K562 (cell line): Measurements from ENCODE around the gene L3MBTL1. TPM values are rescaled to one million over a fixed set of nuclear protein-coding genes. Genes with fewer than 3 reads are reported as not detected.

Experiments
- ATAC-seq: fragments of 200-7000 bp; cut with Tn5 transposase; 3 replicates; pipeline ENCODE4 v1.9.1; 2020; ENCODE audit warnings: moderate library complexity
- BruUV-seq: library from RNA; stranded (reverse); fragments of 400-500 nt; replicated peaks from 2 replicates; lab custom pipeline; 2021; lab: Mats Ljungman, UMichigan
- CTCF ChIA-PET: fragments of 300-600 bp; formaldehyde crosslinking; extraction: SDS; loops from one replicate; lab custom pipeline; 2021; ENCODE audit warnings: low intra/inter-chr PET ratio; lab: Yijun Ruan, JAX
- POLR2A ChIA-PET: fragments of 300-600, 350-650 bp; sonication (Branson Sonifier 250); formaldehyde crosslinking; extraction: SDS; loops from one replicate; lab custom pipeline; 2021; ENCODE audit warnings: antibody characterized with exemption, inconsistent platforms; lab: Yijun Ruan, JAX
- DNase-seq, 4 experiments: peaks; one replicate each; pipeline versions ENCODE4 v3.0.0 to v3.0.0-alpha.2; 2011 to 2018; ENCODE audit warnings: low spot score in 3 of 4, mixed read lengths in 3 of 4; ENCODE audit errors: extremely low read depth in 1 of 4
- FAIRE-seq: peaks from 2 replicates; lab custom pipeline; 2011; peaks lifted over from hg19 to GRCh38; lab: Jason Lieb, UNC
- H2AFZ ChIP-seq: 2 replicates; pipeline ENCODE4 v1.6.0; 2011; ENCODE audit warnings: low read depth, low read length, control low read depth, inconsistent platforms
- H3K27ac ChIP-seq: fragments of 200-600 bp; 3 replicates; pipeline ENCODE4 v1.8.0; 2011; ENCODE audit warnings: low read depth, mild to moderate bottlenecking, control low read depth, inconsistent platforms, low read length, moderate library complexity, mixed read lengths; ENCODE audit errors: extremely low read depth
- H3K27me3 ChIP-seq, 2 experiments: fragments of 300-600 bp in 1 of 2; 2 replicates in 1 of 2; 3 replicates in 1 of 2; pipeline versions ENCODE4 v1.6.0 to v1.8.0; 2011; ENCODE audit warnings: inconsistent platforms in 2 of 2, low read length in 2 of 2, mild to moderate bottlenecking in 1 of 2, mixed read lengths in 1 of 2, moderate library complexity in 1 of 2; ENCODE audit not compliant: control insufficient read depth in 2 of 2, insufficient read depth in 2 of 2
- H3K36me3 ChIP-seq: fragments of 300-600 bp; 3 replicates; pipeline ENCODE4 v1.8.0; 2011; ENCODE audit warnings: mild to moderate bottlenecking, low read length, inconsistent platforms; ENCODE audit not compliant: control insufficient read depth, insufficient read depth
- H3K4me1 ChIP-seq, 2 experiments: fragments of 200-600 bp in 1 of 2; replicated peaks in 1 of 2; 2 replicates in 1 of 2; 3 replicates in 1 of 2; pipeline versions ENCODE4 v1.5.1 to v1.8.0; 2011; ENCODE audit warnings: inconsistent platforms in 2 of 2, low read length in 2 of 2, mild to moderate bottlenecking in 1 of 2, mixed read lengths in 1 of 2, moderate library complexity in 1 of 2; ENCODE audit not compliant: control insufficient read depth in 2 of 2, insufficient read depth in 2 of 2
- H3K4me2 ChIP-seq: 2 replicates; pipeline ENCODE4 v1.6.1; 2011; ENCODE audit warnings: low read length, control low read depth, inconsistent platforms, mixed read lengths; ENCODE audit not compliant: insufficient read depth
- H3K4me3 ChIP-seq: fragments of 200-600 bp; sonication (generic), shearing (Covaris generic); 2 replicates; pipeline ENCODE4 v1.5.1; 2016; ENCODE audit warnings: control low read depth, inconsistent platforms
- H3K79me2 ChIP-seq: fragments of 200-600 bp; 3 replicates; pipeline ENCODE4 v1.8.0; 2011; ENCODE audit warnings: low read length, inconsistent platforms; ENCODE audit not compliant: control insufficient read depth, insufficient read depth
- H3K9ac ChIP-seq, 2 experiments: 2 replicates each; pipeline versions ENCODE4 v1.6.0 to v1.6.1; 2011; ENCODE audit warnings: low read depth in 2 of 2, low read length in 2 of 2, control low read depth in 1 of 2, inconsistent platforms in 1 of 2, mild to moderate bottlenecking in 1 of 2, mixed read lengths in 1 of 2; ENCODE audit not compliant: insufficient read depth in 1 of 2
- H3K9me1 ChIP-seq: one replicate; pipeline ENCODE4 v1.6.0; 2011; ENCODE audit warnings: inconsistent platforms, mild to moderate bottlenecking, low read length, moderate library complexity; ENCODE audit not compliant: control insufficient read depth, insufficient read depth
- H3K9me3 ChIP-seq: replicated peaks from 2 replicates; pipeline ENCODE4 v1.5.1; 2011; ENCODE audit warnings: low read depth, low read length, inconsistent platforms; ENCODE audit not compliant: control insufficient read depth, insufficient read depth
- H4K20me1 ChIP-seq: replicated peaks from 2 replicates; pipeline ENCODE4 v1.6.1; 2011; ENCODE audit warnings: low read length, inconsistent platforms, mixed read lengths; ENCODE audit not compliant: control insufficient read depth, insufficient read depth
- ARID1B ChIP-seq: fragments of 450-650 bp; IDR thresholded peaks from 2 replicates; pipeline ENCODE4 v1.6.1; 2016; ENCODE audit warnings: antibody characterized with exemption, mild to moderate bottlenecking, inconsistent platforms
- BHLHE40 ChIP-seq: IDR thresholded peaks from 2 replicates; pipeline ENCODE4 v1.6.1; 2011; ENCODE audit warnings: low read length, improper control_type of control experiment
- CBFA2T2 ChIP-seq: fragments of 450-650 bp; conservative IDR thresholded peaks from 2 replicates; pipeline ENCODE4 v1.6.1; 2017; ENCODE audit warnings: mild to moderate bottlenecking
- ETV1 ChIP-seq: fragments of 450-650 bp; conservative IDR thresholded peaks from 2 replicates; pipeline ENCODE4 v1.6.1; 2016; ENCODE audit warnings: missing genetic modification characterization, control low read depth, low read depth, missing compliant biosample characterization
- HDAC6 ChIP-seq: IDR thresholded peaks from 2 replicates; pipeline ENCODE4 v1.6.1; 2012; ENCODE audit warnings: low read depth, mild to moderate bottlenecking, control low read depth, inconsistent platforms, low read length, moderate library complexity
- HMG20B ChIP-seq: fragments of 250-450 bp; sonication (Bioruptor Pico); IDR thresholded peaks from 2 replicates; pipeline ENCODE4 v1.5.0; 2021; ENCODE audit warnings: mild to moderate bottlenecking
- IRF2 ChIP-seq: sonication (generic); formaldehyde crosslinking; IDR thresholded peaks from 2 replicates; pipeline ENCODE4 v1.8.1; 2022; ENCODE audit warnings: mild to moderate bottlenecking, missing genetic modification reagents
- IRF9 ChIP-seq: fragments of 450-650 bp; IDR thresholded peaks from 2 replicates; pipeline ENCODE4 v1.6.1; 2016; ENCODE audit warnings: missing biosample characterization, missing genetic modification characterization
- L3MBTL2 ChIP-seq: fragments of 450-650 bp; IDR thresholded peaks from 2 replicates; pipeline ENCODE4 v1.6.1; 2016; ENCODE audit warnings: mild to moderate bottlenecking, moderate library complexity
- NEUROD1 ChIP-seq: fragments of 150-350 bp; IDR thresholded peaks from 2 replicates; pipeline ENCODE4 v1.6.1; 2014; ENCODE audit warnings: borderline replicate concordance, low read length, low read depth; ENCODE audit not compliant: partially characterized antibody
- NR0B1 ChIP-seq: fragments of 450-650 bp; IDR thresholded peaks from one replicate; pipeline ENCODE4 v1.6.1; 2018; ENCODE audit warnings: mild to moderate bottlenecking, moderate library complexity; ENCODE audit not compliant: partially characterized antibody
- NRF1 ChIP-seq, 2 experiments: fragments of 450-650 bp; IDR thresholded peaks in 1 of 2; conservative IDR thresholded peaks in 1 of 2; 2 replicates each; pipeline ENCODE4 v1.6.1; 2014; ENCODE audit warnings: mild to moderate bottlenecking in 2 of 2
- RBM25 ChIP-seq: fragments of 200-400 bp; formaldehyde crosslinking; IDR thresholded peaks from 2 replicates; pipeline ENCODE4 v1.6.1; 2018; ENCODE audit warnings: low read length, low read depth, moderate library complexity; ENCODE audit not compliant: severe bottlenecking
- RBM34 ChIP-seq: fragments of 200-400 bp; formaldehyde crosslinking; IDR thresholded peaks from 2 replicates; pipeline ENCODE4 v1.6.1; 2018; ENCODE audit warnings: low read length, borderline replicate concordance; ENCODE audit not compliant: insufficient read depth
- SNIP1 ChIP-seq: fragments of 450-650 bp; IDR thresholded peaks from 2 replicates; pipeline ENCODE4 v1.7.1; 2017; ENCODE audit warnings: low read depth, mild to moderate bottlenecking
- SOX6 ChIP-seq: fragments of 450-650 bp; IDR thresholded peaks from 2 replicates; pipeline ENCODE4 v1.6.1; 2014; ENCODE audit warnings: mild to moderate bottlenecking
- TBP ChIP-seq: optimal IDR thresholded peaks from 2 replicates; pipeline ENCODE3; 2011; ENCODE audit warnings: low read depth, low read length, improper control_type of control experiment
- ZNF165 ChIP-seq: fragments of 250-450 bp; sonication (Bioruptor Pico); IDR thresholded peaks from 2 replicates; pipeline ENCODE4 v1.4.0; 2020; ENCODE audit warnings: borderline replicate concordance
- WGBS: fragments of 100-300 bp; shearing (Covaris generic); methylation state at CpG from one replicate; pipeline ENCODE4 v1.1.6; 2016; ENCODE audit warnings: low coverage, mixed read lengths; ENCODE audit not compliant: insufficient coverage; ENCODE audit errors: missing lambda C conversion rate; 5-methylcytosine and 5-hydroxymethylcytosine counted together
- in situ Hi-C: fragments of 300-500 bp; cut with MboI; formaldehyde crosslinking; loops from 4 replicates; pipeline ENCODE4 v1.15.0; 2018; ENCODE audit warnings: inconsistent platforms, mixed read lengths
- intact Hi-C: fragments of 100-400 bp; cut with micrococcal nuclease; formaldehyde crosslinking; loops from 2 replicates; pipeline ENCODE4 v1.14.2; 2022
- polyA plus RNA-seq, 8 experiments: library from polyadenylated mRNA; depleted of rRNA in 4 of 8; stranded (reverse) in 5 of 8; unstranded in 3 of 8; fragments of >200 nt; fragmentation: Nextera tagmentation in 2 of 8; fragmentation: Illumina TruSeq in 1 of 8; extraction: Ambion mirVana in 2 of 8; extraction: Trizol in 1 of 8; gene quantifications; 2 replicates each; pipeline versions ENCODE4 v1.2.1 to v1.2.3, GENCODE V29; 2011 to 2014; ENCODE audit warnings: inconsistent platforms in 1 of 8, missing spikeins in 1 of 8
- total RNA-seq, 7 experiments: library from RNA; depleted of rRNA in 6 of 7; stranded (reverse); fragments of >200 nt in 6 of 7; fragmentation: Illumina TruSeq in 2 of 7; extraction: Trizol in 2 of 7; gene quantifications; 2 replicates each; pipeline versions ENCODE4 v1.2.1 to v1.2.3, GENCODE V29; 2011 to 2021; ENCODE audit warnings: low replicate concordance in 1 of 7
- TF ChIP-seq, protein P1 (sequence below), 2 experiments: IDR thresholded peaks; 2 replicates each; pipeline ENCODE4 v1.6.1; 2011; ENCODE audit warnings: borderline replicate concordance in 1 of 2, control low read depth in 1 of 2, low read depth in 1 of 2, low read length in 1 of 2, mild to moderate bottlenecking in 1 of 2, mixed read lengths in 1 of 2, moderate library complexity in 1 of 2; ENCODE audit not compliant: insufficient read depth in 1 of 2, insufficient read length in 1 of 2, poor library complexity in 1 of 2, severe bottlenecking in 1 of 2; ENCODE audit errors: extremely low read depth in 1 of 2

L3MBTL1 gene
- total and polyA plus RNA-seq, 9 of the 15 experiments (the other 6 are each of a cell fraction or from before 2014, with no cell fraction given) = 0.77 to 10.0 (median 4.4) TPM

DNA sequence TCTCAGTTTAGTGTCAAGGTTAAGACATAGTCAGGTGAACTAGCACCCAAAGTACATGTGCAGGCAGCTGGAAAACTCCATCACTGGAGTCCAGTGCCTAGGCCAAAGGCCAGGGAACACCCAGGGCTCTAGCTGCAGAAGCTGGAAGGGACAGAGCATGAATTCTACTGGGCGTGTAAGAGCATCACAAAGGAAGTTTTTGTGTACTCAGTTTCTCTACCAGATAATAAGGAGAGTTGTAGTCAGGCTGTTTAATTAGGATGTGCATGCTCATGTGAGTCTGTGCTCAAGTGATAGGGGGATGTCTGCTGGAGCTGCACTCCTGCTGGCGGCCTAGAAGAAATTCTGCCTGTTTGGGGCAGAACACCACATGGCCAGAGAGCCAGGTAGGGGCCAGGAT, 8.1 kb downstream of the L3MBTL1 start:
- DNase-seq (peak; percentile 43 to 64 (median 52)), ATAC-seq (peak; percentile 6; the same call in 1 of the 3 replicates), FAIRE-seq (peak; percentile 29)
- no TSS peak for BruUV-seq
- CTCF ChIA-PET = no interaction called here
- POLR2A ChIA-PET = interaction anchor here (0.6 to 4.5 kb wide), 7 partner anchors 10 to 161 kb away, joined by 3 to 19 read pairs (median 4); partner anchors contain the start of gene SRSF6
- peaks cover 22% of the 10 kb centered on the region; the same call in 2 of the 3 replicates for H3K79me2 ChIP-seq
- in situ Hi-C loops (no loop called here), intact Hi-C loops (loop anchor here (5.0 kb wide), 1 partner anchor 58 kb away; the partner anchor contains the start of gene SRSF6)
- no peaks in the 10 kb centered on the region; the same call in 1 of the 2 replicates for H3K9me3 ChIP-seq
- peaks cover 14% of the 10 kb centered on the region; the same call in 1 of the 3 replicates for H3K36me3 ChIP-seq
- H3K9ac ChIP-seq = peak overlapping the region; percentile 53 to 61; a peak in 3 of 4 replicates
- H3K4me2 ChIP-seq = peak overlapping the region; percentile 72
- no peaks in the 10 kb centered on the region for H3K27me3 ChIP-seq
- H3K4me3 ChIP-seq = peak overlapping the region; percentile 45; the same call in 1 of the 2 replicates
- H2AFZ ChIP-seq = peak overlapping the region; percentile 66
- peaks cover 23 to 34% of the 10 kb centered on the region in 2 experiments; a peak in 4 of 5 replicates for H3K4me1 ChIP-seq
- 3% methylated on average over 2 of the region's 2 CpGs for WGBS
- no peaks in the 10 kb centered on the region for H4K20me1 ChIP-seq
- no peaks in the 10 kb centered on the region for H3K9me1 ChIP-seq
- H3K27ac ChIP-seq = peak overlapping the region; percentile 66
- TF ChIP-seq L3MBTL2 (no peak), ZNF165 (CRISPR knock-in tag) (no peak), BHLHE40 (0 out of 2 replicates have a peak, but pooled peaks have one; percentile 17), NRF1 (conservative IDR thresholded peaks at IDR 0.05 in 1 of 2, IDR thresholded peaks at IDR 0.05 in 1 of 2) (peak in 1 of 2 experiments; percentile 41; a peak in 1 of 4 replicates), NEUROD1 (no peak), RBM34 (no peak), HMG20B (CRISPR knock-in tag) (no peak), TBP (peak; percentile 14), CBFA2T2 (0 out of 2 replicates have a peak, but pooled peaks have one; percentile 17), RBM25 (no peak), ARID1B (no peak), SOX6 (no peak), IRF9 (no peak), NR0B1 (no peak), ETV1 (tag) (no peak), IRF2 (CRISPR knock-in tag) (no peak), HDAC6 (no peak), SNIP1 (no peak)
- TF ChIP-seq, protein P1, sequence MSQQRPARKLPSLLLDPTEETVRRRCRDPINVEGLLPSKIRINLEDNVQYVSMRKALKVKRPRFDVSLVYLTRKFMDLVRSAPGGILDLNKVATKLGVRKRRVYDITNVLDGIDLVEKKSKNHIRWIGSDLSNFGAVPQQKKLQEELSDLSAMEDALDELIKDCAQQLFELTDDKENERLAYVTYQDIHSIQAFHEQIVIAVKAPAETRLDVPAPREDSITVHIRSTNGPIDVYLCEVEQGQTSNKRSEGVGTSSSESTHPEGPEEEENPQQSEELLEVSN (IDR thresholded peaks at IDR 0.05; ENCODE audit: borderline replicate concordance in 1 of 2, extremely low read depth in 1 of 2, insufficient read depth in 1 of 2, insufficient read length in 1 of 2, low read depth in 1 of 2, low read length in 1 of 2, poor library complexity in 1 of 2, severe bottlenecking in 1 of 2) = peak in 1 of 2 experiments; percentile 19
